NT2/D1 (cell line): Measurements from ENCODE around the gene SORBS2.
"Not testable (repeated sequence)": the region's sequence is repeated elsewhere in the genome, so short reads cannot be mapped to it uniquely, and the experiment has no call there.

Experiments
- DNase-seq: peaks from one replicate; pipeline ENCODE4 v3.0.0-alpha.2; 2011; ENCODE audit warnings: low read depth, low spot score
- H3K27me3 ChIP-seq: 2 replicates; pipeline ENCODE4 v1.6.0; 2011; ENCODE audit warnings: mild to moderate bottlenecking; ENCODE audit not compliant: insufficient read length, insufficient read depth
- H3K36me3 ChIP-seq: 2 replicates; pipeline ENCODE4 v1.6.1; 2011; ENCODE audit warnings: mild to moderate bottlenecking, low read length, mixed read lengths; ENCODE audit not compliant: insufficient read depth, insufficient read length
- H3K4me1 ChIP-seq: 2 replicates; pipeline ENCODE4 v1.5.1; 2011; ENCODE audit not compliant: insufficient read depth, insufficient read length
- H3K4me3 ChIP-seq: 2 replicates; pipeline ENCODE4 v1.5.1; 2011; ENCODE audit warnings: low read depth; ENCODE audit not compliant: insufficient read length
- H3K9ac ChIP-seq: 2 replicates; pipeline ENCODE4 v1.6.0; 2011; ENCODE audit warnings: low read depth; ENCODE audit not compliant: insufficient read length
- H3K9me3 ChIP-seq: 2 replicates; pipeline ENCODE4 v1.5.1; 2011; ENCODE audit warnings: mild to moderate bottlenecking, low read length; ENCODE audit not compliant: insufficient read depth
- SUZ12 ChIP-seq: IDR thresholded peaks from 2 replicates; pipeline ENCODE4 v1.6.1; 2011; ENCODE audit not compliant: insufficient read length, insufficient read depth; ENCODE audit errors: extremely low read depth
- YY1 ChIP-seq: IDR thresholded peaks from 2 replicates; pipeline ENCODE4 v1.6.1; 2011; ENCODE audit not compliant: insufficient read length, insufficient read depth
- ZNF274 ChIP-seq: IDR thresholded peaks from 2 replicates; pipeline ENCODE4 v1.6.1; 2011; ENCODE audit warnings: mild to moderate bottlenecking, low read depth, low read length

The SORBS2 gene

GRCh38 chr4:185811509-185812364 is at the start of gene SORBS2:
SORBS2 (minus strand) TSS chr4:185812194; CDS start chr4:185690571, 121,623 bp downstream.
- DNase-seq = no peak
- H3K9ac ChIP-seq = no peak within 1 kb of the TSS

GRCh38 chr4:185859111-185859510 is 47.1 kb upstream of the SORBS2 start:
- Histone ChIP-seq H3K9me3 (peaks cover 30% of the 10 kb centered on the region; the same call in 1 of the 2 replicates), H3K27me3 (no peaks in the 10 kb centered on the region), H3K4me3 (no peak overlapping the region), H3K4me1 (no peaks in the 10 kb centered on the region), H3K9ac (no peak overlapping the region), H3K36me3 (no peaks in the 10 kb centered on the region)
- DNase-seq = no peak
- TF ChIP-seq YY1 = no peak
- no peak for TF ChIP-seq ZNF274
- no peak for TF ChIP-seq SUZ12

More at GRCh38 chr4:185811509-185812364, at the start of gene SORBS2:
- no peak within 1 kb of the TSS for H3K4me3 ChIP-seq
- no peak for TF ChIP-seq ZNF274
- no peak for TF ChIP-seq YY1
- TF ChIP-seq SUZ12 = no peak
- H3K36me3 ChIP-seq = no peaks in the 10 kb centered on the region
- no peaks in the 10 kb centered on the region for H3K9me3 ChIP-seq
- no peaks in the 10 kb centered on the region for H3K4me1 ChIP-seq
- H3K27me3 ChIP-seq = no peaks in the 10 kb centered on the region

- not testable (repeated sequence) for H3K36me3 ChIP-seq, DNase-seq, H3K4me3 ChIP-seq, H3K27me3 ChIP-seq, H3K4me1 ChIP-seq, H3K9ac ChIP-seq
- H3K9me3 ChIP-seq = peaks cover 30% of the 10 kb centered on the region; the same call in 1 of the 2 replicates
These were observed 45.6 kb upstream of the SORBS2 start for GRCh38 chr4:185857561-185857960.

GRCh38 chr4:185853841-185854240 is 41.8 kb upstream of the SORBS2 start:
- no peak for DNase-seq
- Histone ChIP-seq H3K9me3 (peaks cover 30% of the 10 kb centered on the region; the same call in 1 of the 2 replicates), H3K27me3 (no peaks in the 10 kb centered on the region), H3K9ac (no peak overlapping the region), H3K4me1 (no peaks in the 10 kb centered on the region), H3K36me3 (no peaks in the 10 kb centered on the region), H3K4me3 (no peak overlapping the region)
- TF ChIP-seq YY1 (no peak), ZNF274 (no peak)

GRCh38 chr4:185852961-185853360 is 41.0 kb upstream of the SORBS2 start:
- Histone ChIP-seq H3K9me3 (peaks cover 22% of the 10 kb centered on the region; the same call in 1 of the 2 replicates), H3K9ac (no peak overlapping the region), H3K36me3 (no peaks in the 10 kb centered on the region), H3K4me3 (no peak overlapping the region), H3K4me1 (no peaks in the 10 kb centered on the region), H3K27me3 (no peaks in the 10 kb centered on the region)
- TF ChIP-seq YY1 (no peak), ZNF274 (no peak), SUZ12 (no peak)
- DNase-seq = no peak

- Histone ChIP-seq H3K36me3 (no peaks in the 10 kb centered on the region), H3K4me3 (no peak overlapping the region), H3K27me3 (no peaks in the 10 kb centered on the region), H3K9ac (no peak overlapping the region), H3K4me1 (no peaks in the 10 kb centered on the region), H3K9me3 (peaks cover 20% of the 10 kb centered on the region; the same call in 1 of the 2 replicates)
- DNase-seq = no peak
- no peak for TF ChIP-seq ZNF274
- no peak for TF ChIP-seq SUZ12
- TF ChIP-seq YY1 = no peak
These were observed 37.9 kb upstream of the SORBS2 start for GRCh38 chr4:185849664-185850550.
